Measurements from ENCODE around the gene VPS18. TPM values are rescaled to one million over a fixed set of nuclear protein-coding genes. Genes with fewer than 3 reads are reported as not detected.

The VPS18 gene
- total and polyA plus RNA-seq, 2 donors (not counting 1 experiment from before 2014, with no cell fraction given): 13.6 to 29.6 TPM

DNA sequence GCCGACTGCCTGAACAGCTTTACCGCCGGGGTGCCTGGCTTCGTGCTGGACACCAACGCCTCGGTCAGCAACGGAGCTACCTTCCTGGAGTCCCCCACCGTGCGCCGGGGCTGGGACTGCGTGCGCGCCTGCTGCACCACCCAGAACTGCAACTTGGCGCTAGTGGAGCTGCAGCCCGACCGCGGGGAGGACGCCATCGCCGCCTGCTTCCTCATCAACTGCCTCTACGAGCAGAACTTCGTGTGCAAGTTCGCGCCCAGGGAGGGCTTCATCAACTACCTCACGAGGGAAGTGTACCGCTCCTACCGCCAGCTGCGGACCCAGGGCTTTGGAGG lies 49.6 kb upstream of the VPS18 start:
- TF ChIP-seq EZH2 (IDR thresholded peaks at IDR 0.05; ENCODE audit: borderline replicate concordance, insufficient read depth, low read depth, low read length, poor library complexity, severe bottlenecking): no peak
- TF ChIP-seq, protein P1, sequence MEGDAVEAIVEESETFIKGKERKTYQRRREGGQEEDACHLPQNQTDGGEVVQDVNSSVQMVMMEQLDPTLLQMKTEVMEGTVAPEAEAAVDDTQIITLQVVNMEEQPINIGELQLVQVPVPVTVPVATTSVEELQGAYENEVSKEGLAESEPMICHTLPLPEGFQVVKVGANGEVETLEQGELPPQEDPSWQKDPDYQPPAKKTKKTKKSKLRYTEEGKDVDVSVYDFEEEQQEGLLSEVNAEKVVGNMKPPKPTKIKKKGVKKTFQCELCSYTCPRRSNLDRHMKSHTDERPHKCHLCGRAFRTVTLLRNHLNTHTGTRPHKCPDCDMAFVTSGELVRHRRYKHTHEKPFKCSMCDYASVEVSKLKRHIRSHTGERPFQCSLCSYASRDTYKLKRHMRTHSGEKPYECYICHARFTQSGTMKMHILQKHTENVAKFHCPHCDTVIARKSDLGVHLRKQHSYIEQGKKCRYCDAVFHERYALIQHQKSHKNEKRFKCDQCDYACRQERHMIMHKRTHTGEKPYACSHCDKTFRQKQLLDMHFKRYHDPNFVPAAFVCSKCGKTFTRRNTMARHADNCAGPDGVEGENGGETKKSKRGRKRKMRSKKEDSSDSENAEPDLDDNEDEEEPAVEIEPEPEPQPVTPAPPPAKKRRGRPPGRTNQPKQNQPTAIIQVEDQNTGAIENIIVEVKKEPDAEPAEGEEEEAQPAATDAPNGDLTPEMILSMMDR (IDR thresholded peaks at IDR 0.05): no peak
- peaks cover 34 to 38% of the 10 kb centered on the region in 2 donors for H3K4me1 ChIP-seq (ENCODE audit: control insufficient read depth in 2 of 2, insufficient read depth in 2 of 2, low read length in 2 of 2)
- H3K79me2 ChIP-seq (ENCODE audit: control insufficient read depth, insufficient read depth, low read length): no peaks in the 10 kb centered on the region
- H4K20me1 ChIP-seq (ENCODE audit: control insufficient read depth, insufficient read depth, low read length, poor library complexity, severe bottlenecking): peaks cover 4% of the 10 kb centered on the region
- Mint-ChIP-seq H3K4me1 (peaks cover 37% of the 10 kb centered on the region), H3K9me3 (ENCODE audit: insufficient read depth) (no peaks in the 10 kb centered on the region), H3K4me3 (peak overlapping the region; percentile 94), H3K27ac (peak overlapping the region; percentile 92), H3K27me3 (no peaks in the 10 kb centered on the region)
- peak overlapping the region; percentile 84 for H2AFZ ChIP-seq (ENCODE audit: insufficient read depth, low read depth, low read length, poor library complexity, severe bottlenecking)
- DNase-seq (no peak), ATAC-seq (ENCODE audit: low read depth) (peak; percentile 42)
- H3K27me3 ChIP-seq (replicated peaks in 1 of 4; ENCODE audit: control extremely low read depth in 1 of 4, control insufficient read depth in 3 of 4, insufficient read depth in 4 of 4, low read length in 3 of 4): no peaks in the 10 kb centered on the region
- peak overlapping the region; percentile 32 to 80 (median 72) for H3K4me3 ChIP-seq (ENCODE audit: control extremely low read depth in 1 of 5, extremely low read depth in 1 of 5, insufficient read depth in 1 of 5, low read depth in 2 of 5, low read length in 4 of 5)
- peak overlapping the region; percentile 80 for H3K4me2 ChIP-seq (replicated peaks; ENCODE audit: low read depth, low read length, poor library complexity, severe bottlenecking)
- ChIA-PET POLR2A (interaction anchor here (1.3 kb wide), 2 partner anchors 37 to 50 kb away, joined by 5 read pairs; partner anchors contain the start of genes DNAJC17, VPS18 and ZFYVE19), CTCF (interaction anchor here (1.2 to 2.9 kb wide), 2 partner anchors 14 to 61 kb away, joined by 3 to 32 read pairs; no protein-coding TSS in a partner anchor)
- H3K9me3 ChIP-seq (ENCODE audit: control extremely low read depth in 1 of 3, control insufficient read depth in 2 of 3, insufficient read depth in 1 of 3, low read length in 2 of 3): no peaks in the 10 kb centered on the region
- under 1% methylated on average over 18 of the region's 28 CpGs for WGBS (ENCODE audit: insufficient coverage)
- H3K27ac ChIP-seq (ENCODE audit: low read length in 2 of 2): no peak overlapping the region
- H3K36me3 ChIP-seq (replicated peaks in 1 of 2; ENCODE audit: control extremely low read depth in 1 of 2, control insufficient read depth in 1 of 2, extremely low read depth in 1 of 2, insufficient read depth in 2 of 2, low read length in 1 of 2): no peaks in the 10 kb centered on the region
- H3K9ac ChIP-seq (ENCODE audit: low read length): peak overlapping the region; percentile 68
- intact Hi-C loops (cut with micrococcal nuclease): loop anchor here (1.0 kb wide), 1 partner anchor 37 kb away; the partner anchor contains the start of genes DNAJC17 and ZFYVE19

DNA sequence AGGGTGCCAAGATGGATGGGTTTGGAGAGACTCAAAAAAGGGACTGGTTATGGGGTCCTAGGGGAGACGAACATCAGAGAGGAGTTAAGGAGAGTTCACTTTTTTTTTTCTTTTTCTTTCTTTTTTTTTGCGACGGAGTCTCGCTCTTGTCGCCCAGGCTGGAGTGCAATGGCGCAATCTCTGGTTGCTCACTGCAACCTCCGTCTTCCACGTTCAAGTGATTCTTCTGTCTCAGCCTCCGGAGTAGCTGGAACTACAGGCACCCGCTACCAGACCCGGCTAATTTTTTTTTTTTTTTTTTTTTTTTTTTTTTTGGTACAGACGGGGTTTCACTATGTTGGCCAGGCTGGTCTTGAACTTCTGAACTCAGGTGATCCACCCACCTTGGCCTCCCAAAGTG lies 49.2 kb upstream of the VPS18 start:
- H3K27ac Mint-ChIP-seq: peak overlapping the region; percentile 92
- Histone ChIP-seq H4K20me1 (ENCODE audit: control insufficient read depth, insufficient read depth, low read length, poor library complexity, severe bottlenecking) (peaks cover 4% of the 10 kb centered on the region), H3K4me3 (ENCODE audit: control extremely low read depth in 1 of 5, extremely low read depth in 1 of 5, insufficient read depth in 1 of 5, low read depth in 2 of 5, low read length in 4 of 5) (peak overlapping the region; percentile 32 to 80 (median 72)), H3K36me3 (replicated peaks in 1 of 2; ENCODE audit: control extremely low read depth in 1 of 2, control insufficient read depth in 1 of 2, extremely low read depth in 1 of 2, insufficient read depth in 2 of 2, low read length in 1 of 2) (no peaks in the 10 kb centered on the region), H3K27me3 (replicated peaks in 1 of 4; ENCODE audit: control extremely low read depth in 1 of 4, control insufficient read depth in 3 of 4, insufficient read depth in 4 of 4, low read length in 3 of 4) (no peaks in the 10 kb centered on the region), H3K4me2 (replicated peaks; ENCODE audit: low read depth, low read length, poor library complexity, severe bottlenecking) (peak overlapping the region; percentile 80), H3K27ac (ENCODE audit: low read length in 2 of 2) (no peak overlapping the region), H3K79me2 (ENCODE audit: control insufficient read depth, insufficient read depth, low read length) (no peaks in the 10 kb centered on the region), H2AFZ (ENCODE audit: insufficient read depth, low read depth, low read length, poor library complexity, severe bottlenecking) (peak overlapping the region; percentile 84), H3K9me3 (ENCODE audit: control extremely low read depth in 1 of 3, control insufficient read depth in 2 of 3, insufficient read depth in 1 of 3, low read length in 2 of 3) (no peaks in the 10 kb centered on the region), H3K9ac (ENCODE audit: low read length) (peak overlapping the region; percentile 68), H3K4me1 (ENCODE audit: control insufficient read depth in 2 of 2, insufficient read depth in 2 of 2, low read length in 2 of 2) (peaks cover 34 to 38% of the 10 kb centered on the region in 2 donors)
- TF ChIP-seq EZH2 (IDR thresholded peaks at IDR 0.05; ENCODE audit: borderline replicate concordance, insufficient read depth, low read depth, low read length, poor library complexity, severe bottlenecking): no peak
- TF ChIP-seq, protein P1 (IDR thresholded peaks at IDR 0.05): no peak
- DNase-seq (no peak), ATAC-seq (ENCODE audit: low read depth) (no peak)
- no peaks in the 10 kb centered on the region for H3K27me3 Mint-ChIP-seq
- 67% methylated on average over 6 of the region's 12 CpGs for whole genome bisulfite sequencing (ENCODE audit: insufficient coverage)
- H3K9me3 Mint-ChIP-seq (ENCODE audit: insufficient read depth): no peaks in the 10 kb centered on the region
- peak overlapping the region; percentile 94 for H3K4me3 Mint-ChIP-seq
- intact Hi-C loops (cut with micrococcal nuclease): no loop called here
- CTCF ChIA-PET: interaction anchor here (2.0 to 2.9 kb wide), 2 partner anchors 14 to 49 kb away, joined by 7 to 32 read pairs; partner anchors contain the start of gene VPS18
- H3K4me1 Mint-ChIP-seq: peaks cover 37% of the 10 kb centered on the region
- POLR2A ChIA-PET: no interaction called here

Data from B cell (primary cell).